Fibroblast of villous mesenchyme (primary cell): ENCODE data around the gene HSD17B8. TPM values are rescaled to one million over a fixed set of nuclear protein-coding genes. Genes with fewer than 3 reads are reported as not detected.

Source experiments
- DNase-seq: peaks from one replicate; pipeline ENCODE4 v3.0.0-alpha.2; 2010; ENCODE audit warnings: low read depth
- H3K4me3 ChIP-seq: 2 replicates; pipeline ENCODE4 v1.5.1; 2011; ENCODE audit warnings: low read depth, mild to moderate bottlenecking, low read length
- CTCF ChIP-seq: IDR thresholded peaks from 2 replicates; pipeline ENCODE4 v1.5.1; 2012; ENCODE audit warnings: low read depth, mild to moderate bottlenecking, low read length; ENCODE audit not compliant: insufficient read depth
- total RNA-seq: library from RNA; depleted of rRNA; stranded (reverse); fragments of >200 nt; gene quantifications from 2 replicates; pipeline ENCODE4 v1.2.3, GENCODE V29; 2012

The HSD17B8 gene
- total RNA-seq, 1 donor, result 4.7 TPM

- H3K4me3 ChIP-seq, result no peak overlapping the region
- no peak for DNase-seq
- TF ChIP-seq CTCF, result no peak
These were observed 40.9 kb upstream of the HSD17B8 start for GRCh38 chr6:33163540-33163939.

GRCh38 chr6:33164176-33164575, 40.3 kb upstream of the HSD17B8 start:
- no peak for TF ChIP-seq CTCF
- no peak for DNase-seq
- H3K4me3 ChIP-seq, result no peak overlapping the region

- DNase-seq, result no peak
- no peak overlapping the region for H3K4me3 ChIP-seq
- TF ChIP-seq CTCF, result no peak
These were observed 39.6 kb upstream of the HSD17B8 start for GRCh38 chr6:33164665-33165373.

GRCh38 chr6:33165581-33166258, 38.7 kb upstream of the HSD17B8 start:
- no peak for TF ChIP-seq CTCF
- H3K4me3 ChIP-seq, result no peak overlapping the region
- DNase-seq, result no peak

- DNase-seq, result no peak
- no peak for TF ChIP-seq CTCF
These were observed 38.1 kb upstream of the HSD17B8 start for GRCh38 chr6:33166363-33166762.

GRCh38 chr6:33166811-33167210, 37.6 kb upstream of the HSD17B8 start:
- no peak for TF ChIP-seq CTCF
- DNase-seq, result no peak
- H3K4me3 ChIP-seq, result no peak overlapping the region

More at GRCh38 chr6:33166363-33166762, 38.1 kb upstream of the HSD17B8 start:
- H3K4me3 ChIP-seq, result no peak overlapping the region
